ENCODE measurements around the gene MFAP3. TPM values are rescaled to one million over a fixed set of nuclear protein-coding genes. Genes with fewer than 3 reads are reported as not detected.

Gene MFAP3
- total RNA-seq, 1 donor from 2014 or later, result 21.8 TPM

Other genes with a start within 250 kb of the MFAP3 start
- 23.6 and 31.2 TPM in 2 replicates for gene FAM114A2, start 57 bp upstream of the MFAP3 start, total RNA-seq
- gene GALNT10, start 151.8 kb downstream of the MFAP3 start, total RNA-seq, result 31.7 and 35.5 TPM in 2 replicates